Spleen (tissue), 7 donors: ENCODE data around the gene RABGGTA.

Experiments used
- POLR2A ChIP-seq, 3 donors: fragments of 450-650 bp; IDR thresholded peaks; one replicate each; pipeline ENCODE4 v1.5.1; 2017; ENCODE audit warnings: antibody characterized with exemption in 3 of 3, mild to moderate bottlenecking in 1 of 3
- TF ChIP-seq, protein P1 (sequence below), 11 experiments: fragments of 200-600 bp in 7 of 11; fragments of 450-650 bp in 4 of 11; sonication (generic) in 4 of 11; IDR thresholded peaks in 8 of 11; conservative IDR thresholded peaks in 3 of 11; 1 replicate in 7 of 11; 2 replicates in 4 of 11; pipeline versions ENCODE4 v1.4.0 to v1.8.0; 2016 to 2021; ENCODE audit warnings: antibody characterized with exemption in 11 of 11, inconsistent platforms in 4 of 11, mild to moderate bottlenecking in 1 of 11
- donor health status: DM: no; HTN: no; CAD: no; lungs with moderate emphysema.
- donor health status: DM: no; HTN: no; CAD: no.
- donor health status: DM: no; HTN: no; CAD: no.

GRCh38 chr14:24237463-24237955, 33.9 kb downstream of the RABGGTA start:
- no peak for TF ChIP-seq POLR2A (IDR thresholded peaks at IDR 0.05)
- TF ChIP-seq, protein P1, sequence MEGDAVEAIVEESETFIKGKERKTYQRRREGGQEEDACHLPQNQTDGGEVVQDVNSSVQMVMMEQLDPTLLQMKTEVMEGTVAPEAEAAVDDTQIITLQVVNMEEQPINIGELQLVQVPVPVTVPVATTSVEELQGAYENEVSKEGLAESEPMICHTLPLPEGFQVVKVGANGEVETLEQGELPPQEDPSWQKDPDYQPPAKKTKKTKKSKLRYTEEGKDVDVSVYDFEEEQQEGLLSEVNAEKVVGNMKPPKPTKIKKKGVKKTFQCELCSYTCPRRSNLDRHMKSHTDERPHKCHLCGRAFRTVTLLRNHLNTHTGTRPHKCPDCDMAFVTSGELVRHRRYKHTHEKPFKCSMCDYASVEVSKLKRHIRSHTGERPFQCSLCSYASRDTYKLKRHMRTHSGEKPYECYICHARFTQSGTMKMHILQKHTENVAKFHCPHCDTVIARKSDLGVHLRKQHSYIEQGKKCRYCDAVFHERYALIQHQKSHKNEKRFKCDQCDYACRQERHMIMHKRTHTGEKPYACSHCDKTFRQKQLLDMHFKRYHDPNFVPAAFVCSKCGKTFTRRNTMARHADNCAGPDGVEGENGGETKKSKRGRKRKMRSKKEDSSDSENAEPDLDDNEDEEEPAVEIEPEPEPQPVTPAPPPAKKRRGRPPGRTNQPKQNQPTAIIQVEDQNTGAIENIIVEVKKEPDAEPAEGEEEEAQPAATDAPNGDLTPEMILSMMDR (IDR thresholded peaks at IDR 0.05 in 8 of 11, conservative IDR thresholded peaks at IDR 0.05 in 3 of 11): no peak
